RCC 7860 (cell line): Measurements from ENCODE around the gene FAM136A.
"Not testable (repeated sequence)": the region's sequence is repeated elsewhere in the genome, so short reads cannot be mapped to it uniquely, and the experiment has no call there.

Experiments
- DNase-seq: peaks from one replicate; pipeline ENCODE4 v3.0.0-alpha.2; 2015; ENCODE audit warnings: low spot score
- FAIRE-seq: peaks from 2 replicates; lab custom pipeline; 2012; peaks lifted over from hg19 to GRCh38; lab: Jason Lieb, UNC

FAM136A gene

DNA sequence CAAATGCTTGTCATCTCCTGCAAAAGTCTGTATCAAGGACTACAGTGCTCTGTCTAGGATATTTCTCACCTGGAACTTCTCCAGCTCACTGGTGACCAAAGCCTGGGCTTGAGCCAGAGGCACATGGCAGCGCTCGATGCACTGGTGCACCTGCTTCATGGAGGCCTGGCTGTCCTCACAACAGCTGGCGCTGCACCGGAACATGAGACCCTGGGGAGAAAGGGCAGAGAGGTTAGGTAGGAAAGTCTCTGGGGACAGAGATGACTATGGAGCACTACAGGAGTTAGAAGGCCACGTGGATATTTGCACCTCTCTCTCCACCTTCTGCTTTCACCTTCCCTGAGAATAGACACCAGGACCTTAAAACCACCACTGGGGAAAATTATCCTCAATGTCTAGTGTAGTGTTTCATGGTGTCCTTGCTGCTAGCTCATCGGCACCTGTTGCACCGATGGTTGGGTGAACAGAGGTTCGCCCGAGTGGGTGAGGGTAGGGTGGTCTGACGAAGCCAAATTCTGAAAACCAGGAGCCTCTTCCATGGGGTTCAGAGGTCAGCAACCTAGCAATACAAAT, 1.0 kb downstream of the FAM136A start:
- DNase-seq, result no peak
- FAIRE-seq, result no peak

- not testable (repeated sequence) for DNase-seq, FAIRE-seq
These were observed 4.0 kb downstream of the FAM136A start for GRCh38 chr2:70297828-70298227.

GRCh38 chr2:70283500-70284191, 18.2 kb downstream of the FAM136A start:
- no peak for FAIRE-seq
- no peak for DNase-seq

GRCh38 chr2:70282439-70282838, 19.4 kb downstream of the FAM136A start:
- no peak for FAIRE-seq
- DNase-seq, result no peak

DNA sequence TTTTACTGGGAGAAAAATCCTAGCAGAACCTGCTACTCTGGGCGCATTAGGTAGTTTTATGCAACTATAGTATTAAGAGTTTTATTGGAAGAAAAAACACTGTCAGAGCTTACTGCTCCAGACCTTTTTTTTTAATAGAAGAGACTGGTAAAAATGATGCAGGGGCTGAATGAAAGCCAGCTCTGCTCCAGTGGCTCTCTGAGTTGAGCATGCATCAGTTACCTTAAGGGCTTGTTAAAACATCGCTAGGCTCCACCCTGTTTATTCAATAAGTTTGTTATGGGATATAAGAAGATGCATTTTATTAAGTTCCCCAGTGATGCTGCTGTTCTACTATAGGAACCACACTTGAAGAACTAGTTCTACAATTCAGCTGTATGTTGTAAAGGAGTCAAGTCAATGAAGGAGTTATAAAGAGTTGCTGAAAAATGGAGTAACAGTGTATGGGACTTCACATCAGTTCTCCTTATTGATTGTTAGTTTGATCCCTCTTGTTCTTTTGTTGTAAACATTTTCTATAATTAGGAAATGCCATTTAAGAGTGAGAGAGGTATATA, 21.5 kb downstream of the FAM136A start:
- FAIRE-seq (no peak), DNase-seq (no peak)

DNA sequence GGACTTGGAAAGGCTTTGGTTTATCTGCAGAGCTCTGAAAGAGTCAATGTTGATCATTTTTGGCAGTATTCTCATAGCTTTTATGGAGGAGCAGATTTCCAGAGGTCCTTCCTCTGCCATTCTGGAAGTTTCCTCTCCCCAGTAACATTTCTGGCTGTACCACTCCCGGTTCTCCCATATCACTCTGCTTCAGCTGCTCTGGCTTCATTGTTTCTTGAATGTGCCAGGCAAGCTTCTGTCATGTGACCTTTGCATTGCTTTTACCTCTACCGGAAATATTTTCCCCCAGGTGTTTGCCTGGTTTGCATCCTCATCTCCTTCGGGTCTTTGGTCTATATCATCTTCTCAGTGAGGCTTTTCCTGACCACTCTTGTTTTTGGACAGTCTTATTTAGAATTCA, 31.5 kb downstream of the FAM136A start:
- FAIRE-seq, result no peak

GRCh38 chr2:70269422-70270302, 32.2 kb downstream of the FAM136A start:
- FAIRE-seq, DNase-seq: not testable (repeated sequence)

More for the DNA sequence above, 31.5 kb downstream of the FAM136A start:
- no peak for DNase-seq

GRCh38 chr2:70266925-70267324, 34.9 kb downstream of the FAM136A start:
- not testable (repeated sequence) for DNase-seq, FAIRE-seq

- DNase-seq (no peak), FAIRE-seq (no peak)
These were observed 40.4 kb downstream of the FAM136A start for GRCh38 chr2:70261501-70261900.

- DNase-seq, result no peak
- FAIRE-seq, result no peak
These were observed 43.4 kb downstream of the FAM136A start for GRCh38 chr2:70258532-70258875.

GRCh38 chr2:70255637-70256314, 46.1 kb downstream of the FAM136A start:
- DNase-seq (no peak), FAIRE-seq (no peak)

DNA sequence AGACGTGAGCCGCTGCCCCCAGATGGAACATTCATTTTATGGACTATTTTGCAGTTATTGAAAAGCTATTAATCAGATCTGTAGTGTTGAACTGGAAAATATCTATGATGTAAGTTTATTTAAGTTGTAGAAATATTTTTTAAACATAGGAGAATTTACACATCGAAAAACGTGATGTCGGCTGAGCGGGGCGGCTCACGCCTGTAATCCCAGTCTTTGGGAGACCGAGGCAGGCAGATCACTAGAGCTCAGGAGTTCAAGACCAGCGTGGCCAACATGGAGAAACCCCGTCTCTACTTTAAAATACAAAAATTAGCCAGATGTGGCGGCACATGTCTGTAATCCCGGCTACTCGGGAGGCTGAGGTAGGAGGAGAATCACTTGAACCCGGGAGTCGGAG, 51.4 kb downstream of the FAM136A start:
- DNase-seq (no peak), FAIRE-seq (no peak)

GRCh38 chr2:70248181-70248847, 53.6 kb downstream of the FAM136A start, which contains the start of gene TIA1:
Gene TIA1 (minus strand): TSS chr2:70248628. CDS start chr2:70248430, 198 bp downstream.
- FAIRE-seq (peak; percentile 82), DNase-seq (peak; percentile 98)

- no peak for DNase-seq
These were observed 54.3 kb downstream of the FAM136A start for GRCh38 chr2:70247364-70248180.

More at GRCh38 chr2:70247364-70248180, 54.3 kb downstream of the FAM136A start:
- FAIRE-seq, result no peak
